ENCODE results near the gene CALCR.

- TF ChIP-seq CREB5 (CRISPR knock-in tag; IDR thresholded peaks at IDR 0.05; ENCODE audit: low read depth) (no peak), ARNTL (CRISPR knock-in tag; IDR thresholded peaks at IDR 0.05; ENCODE audit: borderline replicate concordance, low read depth) (no peak), ZNF8 (CRISPR knock-in tag; IDR thresholded peaks at IDR 0.05) (no peak), ZC3H10 (CRISPR knock-in tag; IDR thresholded peaks at IDR 0.05) (no peak), CSDC2 (CRISPR knock-in tag; IDR thresholded peaks at IDR 0.05) (no peak), BACH2 (CRISPR knock-in tag; IDR thresholded peaks at IDR 0.05; ENCODE audit: borderline replicate concordance) (no peak), SNAI2 (CRISPR knock-in tag; IDR thresholded peaks at IDR 0.05) (no peak)
Observed at GRCh38 chr7:93530701-93531100, 43.8 kb downstream of the CALCR start.
